ENCODE results near the gene ULK4.

Gene ULK4

GRCh38 chr3:41199866-41200668 lies 761.8 kb downstream of the ULK4 start:
- H3K9me3 ChIP-seq, result no peaks in the 10 kb centered on the region
- peak in 1 of 2 experiments; percentile 45 for DNase-seq (ENCODE audit: low spot score in 2 of 2)
- no peaks in the 10 kb centered on the region for H3K27me3 ChIP-seq (ENCODE audit: low read depth)
- H3K36me3 ChIP-seq (replicated peaks), result no peaks in the 10 kb centered on the region
- in situ Hi-C loops (cut with MboI; ENCODE audit: low sequenced_read_pairs), result no loop called here
- peak overlapping the region; percentile 92 for H3K4me3 ChIP-seq
- peaks cover 13% of the 10 kb centered on the region for H3K4me1 ChIP-seq

GRCh38 chr3:41198950-41199865 lies 762.7 kb downstream of the ULK4 start, which contains the start of gene CTNNB1:
TSS of gene CTNNB1 (plus strand) at chr3:41199505. CDS start at chr3:41224069, 24,564 bp downstream.
- DNase-seq (ENCODE audit: low spot score in 2 of 2), result peak; percentile 62 to 92
- Histone ChIP-seq H3K4me3 (peak within 1 kb of the TSS; percentile 92), H3K27me3 (ENCODE audit: low read depth) (no peaks in the 10 kb centered on the region; the same call in 1 of the 2 replicates), H3K4me1 (peaks cover 13% of the 10 kb centered on the region), H3K9me3 (no peaks in the 10 kb centered on the region), H3K36me3 (replicated peaks) (no peaks in the 10 kb centered on the region)
- in situ Hi-C loops (cut with MboI; ENCODE audit: low sequenced_read_pairs), result no loop called here

- H3K36me3 ChIP-seq (replicated peaks), result no peaks in the 10 kb centered on the region
- peak in 1 of 2 experiments; percentile 28 for DNase-seq (ENCODE audit: low spot score in 2 of 2)
- peak overlapping the region; percentile 92 for H3K4me3 ChIP-seq
- peaks cover 11% of the 10 kb centered on the region for H3K4me1 ChIP-seq
- no peaks in the 10 kb centered on the region for H3K9me3 ChIP-seq
- in situ Hi-C loops (cut with MboI; ENCODE audit: low sequenced_read_pairs), result no loop called here
- H3K27me3 ChIP-seq (ENCODE audit: low read depth), result no peaks in the 10 kb centered on the region; the same call in 1 of the 2 replicates
These were observed 763.4 kb downstream of the ULK4 start for GRCh38 chr3:41198526-41198925.

- DNase-seq (ENCODE audit: low spot score in 2 of 2), result no peak
- no peaks in the 10 kb centered on the region for H3K9me3 ChIP-seq
- no peaks in the 10 kb centered on the region; the same call in none of the 2 replicates for H3K27me3 ChIP-seq (ENCODE audit: low read depth)
- H3K4me3 ChIP-seq, result no peak overlapping the region
- H3K4me1 ChIP-seq, result peaks cover 6% of the 10 kb centered on the region
- in situ Hi-C loops (cut with MboI; ENCODE audit: low sequenced_read_pairs), result no loop called here
- H3K36me3 ChIP-seq (replicated peaks), result no peaks in the 10 kb centered on the region
These were observed 763.9 kb downstream of the ULK4 start for GRCh38 chr3:41198046-41198445.

Measured in HAP-1 (cell line).